ENCODE data around the gene NLK. TPM values are rescaled to one million over a fixed set of nuclear protein-coding genes. Genes with fewer than 3 reads are reported as not detected.

The NLK gene
- total and polyA plus RNA-seq, 2 of the 13 experiments (the other 11 are each of a cell fraction or from before 2014, with no cell fraction given), result 13.4 to 14.6 TPM

- TF ChIP-seq RERE (CRISPR knock-in tag; IDR thresholded peaks at IDR 0.05; ENCODE audit: low read depth), result no peak
- TF ChIP-seq ZBTB1 (CRISPR knock-in tag; IDR thresholded peaks at IDR 0.05; ENCODE audit: borderline replicate concordance), result no peak
- TF ChIP-seq ZNF3 (CRISPR knock-in tag; IDR thresholded peaks at IDR 0.05), result no peak
- TF ChIP-seq PRPF4 (IDR thresholded peaks at IDR 0.05; ENCODE audit: low read depth, low read length, poor library complexity, severe bottlenecking), result no peak
- TF ChIP-seq ZNF567 (CRISPR knock-in tag; IDR thresholded peaks at IDR 0.05; ENCODE audit: borderline replicate concordance), result no peak
- no peak for TF ChIP-seq CC2D1A (CRISPR knock-in tag; IDR thresholded peaks at IDR 0.05)
Measured at GRCh38 chr17:28178800-28179199, 136.3 kb downstream of the NLK start (continued).

- no peak for DNase-seq (ENCODE audit: low spot score)
- H3K27ac ChIP-seq (ENCODE audit: extremely low read length, insufficient read depth, low read length), result no peak overlapping the region
- no peak overlapping the region for H3K4me3 ChIP-seq (replicated peaks in 1 of 3; ENCODE audit: insufficient read depth in 1 of 3, low read depth in 2 of 3, low read length in 3 of 3)
- H3K9me3 ChIP-seq (ENCODE audit: low read length), result no peaks in the 10 kb centered on the region
- WGBS (ENCODE audit: low lambda C conversion rate), result 100% methylated on average over 1 of the region's 1 CpG
- peaks cover 7% of the 10 kb centered on the region for H3K4me1 ChIP-seq (ENCODE audit: insufficient read depth, low read length)
- no peak overlapping the region for H3K4me2 ChIP-seq (ENCODE audit: low read depth, low read length)
- BruUV-seq (replicated peaks), result no TSS peak
- intact Hi-C loops (cut with micrococcal nuclease; ENCODE audit: unreplicated experiment), result no loop called here
- no peaks in the 10 kb centered on the region for H3K27me3 ChIP-seq (ENCODE audit: control insufficient read depth in 1 of 2, insufficient read depth in 2 of 2, low read length in 2 of 2)
- ChIA-PET CTCF (ENCODE audit: low intra/inter-chr PET ratio, low total read pairs) (no interaction called here), POLR2A (no interaction called here)
- no peak overlapping the region for H2AFZ ChIP-seq (ENCODE audit: low read length)
- ATAC-seq, result no peak
- H3K79me2 ChIP-seq (ENCODE audit: insufficient read depth, low read length), result no peaks in the 10 kb centered on the region
- H3K36me3 ChIP-seq (replicated peaks in 1 of 2; ENCODE audit: control insufficient read depth in 1 of 2, insufficient read depth in 2 of 2, low read length in 2 of 2), result peaks cover 0 to 1% of the 10 kb centered on the region in 2 experiments; a peak in 3 of 5 replicates
- in situ Hi-C loops (cut with HindIII; ENCODE audit: extremely low pct_ligation_motif_present, low pct_unique_long_range_greater_than_20kb), result no loop called here
- no peaks in the 10 kb centered on the region for H4K20me1 ChIP-seq (ENCODE audit: insufficient read depth, low read length)
- no peak for FAIRE-seq
- no peak overlapping the region for H3K9ac ChIP-seq (ENCODE audit: insufficient read depth, low read depth, low read length)
- TF ChIP-seq ZNF749 (CRISPR knock-in tag; IDR thresholded peaks at IDR 0.05; ENCODE audit: borderline replicate concordance) (no peak), MTF1 (CRISPR knock-in tag; IDR thresholded peaks at IDR 0.05) (no peak), RFXANK (CRISPR knock-in tag; IDR thresholded peaks at IDR 0.05) (no peak), ZNF83 (CRISPR knock-in tag; IDR thresholded peaks at IDR 0.05; ENCODE audit: borderline replicate concordance) (no peak), ZNF207 (IDR thresholded peaks at IDR 0.05; ENCODE audit: borderline replicate concordance) (no peak), ZNF556 (CRISPR knock-in tag; IDR thresholded peaks at IDR 0.05; ENCODE audit: borderline replicate concordance) (no peak), ZNF746 (CRISPR knock-in tag; IDR thresholded peaks at IDR 0.05) (no peak)
- TF ChIP-seq, protein P1, sequence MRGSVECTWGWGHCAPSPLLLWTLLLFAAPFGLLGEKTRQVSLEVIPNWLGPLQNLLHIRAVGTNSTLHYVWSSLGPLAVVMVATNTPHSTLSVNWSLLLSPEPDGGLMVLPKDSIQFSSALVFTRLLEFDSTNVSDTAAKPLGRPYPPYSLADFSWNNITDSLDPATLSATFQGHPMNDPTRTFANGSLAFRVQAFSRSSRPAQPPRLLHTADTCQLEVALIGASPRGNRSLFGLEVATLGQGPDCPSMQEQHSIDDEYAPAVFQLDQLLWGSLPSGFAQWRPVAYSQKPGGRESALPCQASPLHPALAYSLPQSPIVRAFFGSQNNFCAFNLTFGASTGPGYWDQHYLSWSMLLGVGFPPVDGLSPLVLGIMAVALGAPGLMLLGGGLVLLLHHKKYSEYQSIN (CRISPR knock-in tag; IDR thresholded peaks at IDR 0.05; ENCODE audit: borderline replicate concordance), result no peak
Measured at GRCh38 chr17:28180449-28180848, 138.0 kb downstream of the NLK start.
